Adipose tissue (tissue), 3 donors: ENCODE data around the gene LRRC8E. TPM values are rescaled to one million over a fixed set of nuclear protein-coding genes. Genes with fewer than 3 reads are reported as not detected.

Source experiments
- H3K27ac ChIP-seq: one replicate; pipeline ENCODE4 v1.5.1; 2013; ENCODE audit warnings: low read depth, low read length
- WGBS, 3 donors: extraction: QIAGEN DNeasy Blood & Tissue Kit; methylation state at CpG; one replicate each; pipeline ENCODE4 v1.1.7; 2013; 5-methylcytosine and 5-hydroxymethylcytosine counted together
- polyA plus RNA-seq, 3 donors: library from polyadenylated mRNA; stranded (reverse); fragments of 200-250 nt; gene quantifications; one replicate each; pipeline ENCODE4 v1.2.3, GENCODE V29; 2013
- donor health status: healthy with polysubstance abuse.
- donor health status: Bipolar disorder and iron deficiency.
- donor health status: healthy.

Gene LRRC8E
- polyA plus RNA-seq, 3 donors: 0.22 to 4.1 (median 0.61) TPM

DNA sequence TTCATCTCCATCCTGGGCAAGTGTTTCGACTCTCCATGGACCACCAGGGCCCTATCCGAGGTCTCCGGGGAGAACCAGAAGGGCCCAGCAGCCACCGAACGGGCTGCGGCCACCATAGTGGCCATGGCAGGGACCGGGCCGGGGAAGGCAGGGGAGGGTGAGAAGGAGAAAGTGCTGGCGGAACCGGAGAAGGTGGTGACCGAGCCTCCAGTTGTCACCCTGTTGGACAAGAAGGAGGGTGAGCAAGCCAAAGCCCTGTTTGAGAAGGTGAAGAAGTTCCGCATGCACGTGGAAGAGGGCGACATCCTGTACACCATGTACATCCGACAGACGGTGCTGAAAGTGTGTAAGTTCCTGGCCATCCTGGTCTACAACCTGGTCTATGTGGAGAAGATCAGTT is 10.7 kb downstream of the LRRC8E start:
- WGBS, 3 donors: 90 to 95% (median 95%) methylated on average over 16 of the region's 16 CpGs
- H3K27ac ChIP-seq: no peak overlapping the region

DNA sequence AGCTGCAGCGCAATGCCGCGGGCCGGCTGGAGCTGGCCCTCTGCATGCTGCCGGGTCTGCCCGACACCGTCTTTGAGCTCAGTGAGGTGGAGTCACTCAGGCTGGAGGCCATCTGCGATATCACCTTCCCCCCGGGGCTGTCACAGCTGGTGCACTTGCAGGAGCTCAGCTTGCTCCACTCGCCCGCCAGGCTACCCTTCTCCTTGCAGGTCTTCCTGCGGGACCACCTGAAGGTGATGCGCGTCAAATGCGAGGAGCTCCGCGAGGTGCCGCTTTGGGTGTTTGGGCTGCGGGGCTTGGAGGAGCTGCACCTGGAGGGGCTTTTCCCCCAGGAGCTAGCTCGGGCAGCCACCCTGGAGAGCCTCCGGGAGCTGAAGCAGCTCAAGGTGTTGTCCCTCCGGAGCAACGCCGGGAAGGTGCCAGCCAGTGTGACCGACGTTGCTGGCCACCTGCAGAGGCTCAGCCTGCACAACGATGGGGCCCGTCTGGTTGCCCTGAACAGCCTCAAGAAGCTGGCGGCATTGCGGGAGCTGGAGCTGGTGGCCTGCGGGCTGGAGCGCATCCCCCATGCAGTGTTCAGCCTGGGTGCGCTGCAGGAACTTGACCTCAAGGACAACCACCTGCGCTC is 11.6 kb downstream of the LRRC8E start:
- WGBS, 3 donors: 90 to 91% (median 91%) methylated on average over 34 of the region's 34 CpGs
- no peak overlapping the region for H3K27ac ChIP-seq

- WGBS, 3 donors: 79 to 88% (median 81%) methylated on average over 21 of the region's 21 CpGs
Measured at GRCh38 chr19:7900401-7900870, 12.1 kb downstream of the LRRC8E start.

GRCh38 chr19:7900931-7901330 is 12.6 kb downstream of the LRRC8E start:
- no peak overlapping the region for H3K27ac ChIP-seq
- 67 to 83% (median 77%) methylated on average over 3 of the region's 3 CpGs for WGBS, 3 donors

More at GRCh38 chr19:7900401-7900870, 12.1 kb downstream of the LRRC8E start:
- H3K27ac ChIP-seq: no peak overlapping the region

- WGBS, 3 donors: 83 to 94% (median 92%) methylated on average over 7 of the region's 7 CpGs
- no peak overlapping the region for H3K27ac ChIP-seq
Measured at GRCh38 chr19:7901337-7901736, 13.0 kb downstream of the LRRC8E start.

- H3K27ac ChIP-seq: no peak overlapping the region
- WGBS, 3 donors: 5 to 21% (median 10%) methylated on average over 20 of the region's 20 CpGs
Measured at GRCh38 chr19:7902796-7903243, 14.5 kb downstream of the LRRC8E start.

DNA sequence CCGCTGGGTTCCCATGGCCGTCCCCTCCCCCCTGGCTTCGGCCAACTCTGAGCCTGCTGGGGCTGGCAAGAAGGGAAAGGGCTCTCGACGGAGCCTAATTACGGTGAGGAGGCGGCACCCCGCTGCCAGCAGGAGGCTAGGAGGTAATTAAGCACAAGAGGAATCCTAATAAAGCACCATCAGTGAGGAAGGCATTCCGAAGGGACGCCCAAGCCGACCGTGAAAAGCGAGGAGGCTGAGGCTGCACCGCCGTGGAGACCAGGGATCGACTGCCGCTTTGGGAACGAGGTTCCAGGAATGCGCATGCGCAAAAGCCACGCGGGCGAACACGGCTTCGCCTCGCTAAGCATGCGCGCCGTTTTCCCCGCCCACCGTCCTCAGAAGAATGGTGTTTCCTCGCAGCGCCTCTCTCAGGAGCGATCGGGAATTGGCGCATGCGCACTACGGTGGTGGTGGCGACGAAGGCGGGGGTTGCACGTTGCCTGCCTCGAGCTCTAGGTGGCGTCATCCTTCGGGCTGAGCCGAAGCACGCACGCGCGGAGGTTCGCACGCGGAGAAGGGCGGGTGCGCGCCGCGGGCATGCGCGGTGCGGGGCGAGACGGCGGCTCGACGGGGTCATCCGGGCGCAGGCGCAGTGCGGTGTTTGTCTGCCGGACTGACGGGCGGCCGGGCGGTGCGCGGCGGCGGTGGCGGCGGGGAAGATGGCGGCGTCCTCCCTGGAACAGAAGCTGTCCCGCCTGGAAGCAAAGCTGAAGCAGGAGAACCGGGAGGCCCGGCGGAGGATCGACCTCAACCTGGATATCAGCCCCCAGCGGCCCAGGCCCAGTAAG is 15.1 kb downstream of the LRRC8E start, which contains the start of gene MAP2K7:
MAP2K7 (plus strand) TSS at position 634 of the 830 bp plus-strand sequence; CDS start at position 702, 68 bp downstream.
- WGBS, 3 donors: 0% methylated on average over 69 to 89 of the region's 89 CpGs
- H3K27ac ChIP-seq: no peak within 1 kb of the TSS

GRCh38 chr19:7904074-7905020 is 16.0 kb downstream of the LRRC8E start:
- no peak overlapping the region for H3K27ac ChIP-seq
- WGBS, 3 donors: 11 to 17% (median 13%) methylated on average over 36 to 57 of the region's 68 CpGs

DNA sequence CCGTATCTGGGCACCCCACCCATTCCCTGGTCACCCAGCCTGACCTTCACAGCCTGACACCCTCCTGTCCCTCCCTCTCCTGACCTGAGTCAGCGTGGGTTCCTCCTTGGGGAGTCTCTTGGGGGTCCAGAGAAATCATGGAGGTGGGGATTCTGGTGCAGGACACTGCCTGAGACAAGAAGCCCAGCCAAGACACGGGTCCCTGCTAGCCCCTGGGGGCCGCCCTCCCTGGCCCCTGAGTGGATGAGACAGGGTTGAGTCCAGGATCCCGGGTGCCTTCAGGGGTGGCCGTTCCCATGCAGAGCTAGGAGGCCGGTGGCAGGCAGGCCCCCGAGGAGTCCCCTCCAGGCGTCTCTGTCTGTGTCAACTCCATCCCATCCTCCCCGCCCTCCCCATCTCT is 17.0 kb downstream of the LRRC8E start:
- no peak overlapping the region for H3K27ac ChIP-seq
- WGBS, 3 donors: 68 to 72% (median 72%) methylated on average over 10 of the region's 10 CpGs

DNA sequence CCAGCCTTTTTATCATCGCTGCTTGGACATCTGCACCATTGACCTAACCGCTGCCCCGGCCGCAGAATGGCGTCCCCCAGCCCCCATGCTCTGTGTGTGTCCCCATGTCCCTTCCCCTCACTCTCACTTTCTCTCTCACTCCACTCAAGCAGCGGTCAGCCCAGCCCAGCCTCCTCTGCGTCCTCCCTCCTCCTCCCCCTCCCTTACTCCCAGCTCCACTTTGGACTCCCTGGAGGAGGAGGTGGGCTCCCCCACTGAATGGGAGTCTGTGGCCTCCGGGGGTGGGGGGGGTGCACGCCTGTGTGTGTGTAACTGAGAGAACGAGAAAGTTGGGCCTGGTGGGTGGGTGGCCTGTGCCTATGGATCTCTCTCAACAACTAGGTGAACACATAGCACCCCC is 17.5 kb downstream of the LRRC8E start:
- WGBS, 3 donors: 78 to 93% (median 91%) methylated on average over 10 of the region's 10 CpGs
- no peak overlapping the region for H3K27ac ChIP-seq

GRCh38 chr19:7907122-7907521 is 18.8 kb downstream of the LRRC8E start:
- 92 to 97% (median 94%) methylated on average over 18 to 19 of the region's 19 CpGs for WGBS, 3 donors
- no peak overlapping the region for H3K27ac ChIP-seq

DNA sequence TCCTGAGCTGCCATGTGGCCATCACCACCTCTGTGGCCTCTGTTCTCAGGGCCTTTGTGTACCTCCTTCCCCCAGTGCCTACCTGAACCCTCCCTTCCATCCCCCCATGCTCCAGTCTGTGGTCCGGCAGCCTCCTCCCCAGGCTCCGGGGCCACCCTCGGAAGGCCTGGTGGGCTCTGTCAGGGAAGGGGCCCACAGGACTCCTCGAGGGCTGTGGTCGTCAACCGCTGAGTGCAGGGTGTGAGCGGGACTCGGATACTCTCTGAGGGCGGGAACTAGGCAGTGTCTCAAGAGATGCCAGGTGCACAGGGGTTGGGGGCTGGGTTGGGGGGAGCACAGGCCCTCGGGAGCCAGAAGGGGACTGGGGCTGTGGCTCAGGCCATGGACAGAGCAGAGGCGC is 19.2 kb downstream of the LRRC8E start:
- 89 to 93% (median 92%) methylated on average over 11 of the region's 11 CpGs for WGBS, 3 donors
- H3K27ac ChIP-seq: no peak overlapping the region

DNA sequence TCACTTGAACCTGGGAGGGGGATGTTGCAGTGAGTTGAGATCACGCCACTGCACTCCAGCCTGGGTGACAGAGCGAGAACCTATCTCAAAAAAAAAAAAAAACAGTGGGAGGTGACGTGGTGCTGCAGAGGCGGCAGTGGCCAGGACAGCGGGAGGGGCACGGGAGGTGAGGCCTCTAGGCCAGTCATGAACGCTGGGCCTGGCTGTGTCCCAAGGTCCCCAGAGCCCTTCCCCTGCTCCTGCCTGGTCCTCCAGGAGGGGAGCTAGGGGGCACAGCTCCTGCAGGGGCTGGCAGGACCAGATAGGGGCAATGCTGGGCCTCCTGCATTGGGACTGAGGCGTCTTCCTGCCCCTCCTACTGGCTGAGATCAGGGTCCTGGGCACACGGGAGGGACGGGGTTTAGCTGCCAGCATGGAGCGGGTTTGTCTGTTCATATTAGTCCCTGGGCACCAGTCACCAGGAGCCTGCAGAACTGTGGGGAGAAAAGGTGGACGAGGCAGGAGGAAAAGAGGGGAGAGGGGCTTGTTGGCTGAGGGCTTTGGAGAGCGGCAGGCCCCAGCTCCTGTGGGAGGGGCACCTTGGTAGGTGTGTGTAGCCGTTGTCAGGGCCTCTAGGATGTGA is 19.9 kb downstream of the LRRC8E start:
- 76 to 87% (median 84%) methylated on average over 14 of the region's 14 CpGs for WGBS, 3 donors
- no peak overlapping the region for H3K27ac ChIP-seq

GRCh38 chr19:7908742-7909461 is 20.6 kb downstream of the LRRC8E start:
- no peak overlapping the region for H3K27ac ChIP-seq
- WGBS, 3 donors: 86 to 94% (median 88%) methylated on average over 16 to 19 of the region's 19 CpGs

DNA sequence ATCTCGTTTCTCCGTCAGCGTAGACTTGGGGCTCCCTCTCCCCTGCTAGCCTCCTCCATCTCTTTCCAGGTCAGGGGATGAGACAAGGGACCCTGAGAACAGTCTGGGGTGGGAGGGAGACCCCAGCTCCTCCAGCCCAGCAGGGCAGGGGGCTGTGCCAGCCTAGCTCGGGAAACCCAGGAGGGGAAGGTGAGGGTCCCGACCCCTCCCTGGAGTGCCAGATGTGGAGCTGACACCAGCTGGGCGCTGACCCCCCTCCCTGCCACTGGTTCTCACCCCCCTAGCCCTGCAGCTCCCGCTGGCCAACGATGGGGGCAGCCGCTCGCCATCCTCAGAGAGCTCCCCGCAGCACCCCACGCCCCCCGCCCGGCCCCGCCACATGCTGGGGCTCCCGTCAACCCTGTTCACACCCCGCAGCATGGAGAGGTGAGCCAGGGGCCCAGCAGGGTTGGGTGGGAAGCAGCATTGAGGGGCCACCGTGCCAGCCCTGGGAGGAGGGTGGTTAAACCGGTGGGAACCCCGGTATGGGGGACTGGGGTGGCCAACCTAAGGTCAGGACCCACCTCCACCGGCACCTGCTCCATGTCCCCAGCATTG is 21.3 kb downstream of the LRRC8E start:
- H3K27ac ChIP-seq: no peak overlapping the region
- 92 to 96% (median 95%) methylated on average over 12 to 21 of the region's 21 CpGs for WGBS, 3 donors

DNA sequence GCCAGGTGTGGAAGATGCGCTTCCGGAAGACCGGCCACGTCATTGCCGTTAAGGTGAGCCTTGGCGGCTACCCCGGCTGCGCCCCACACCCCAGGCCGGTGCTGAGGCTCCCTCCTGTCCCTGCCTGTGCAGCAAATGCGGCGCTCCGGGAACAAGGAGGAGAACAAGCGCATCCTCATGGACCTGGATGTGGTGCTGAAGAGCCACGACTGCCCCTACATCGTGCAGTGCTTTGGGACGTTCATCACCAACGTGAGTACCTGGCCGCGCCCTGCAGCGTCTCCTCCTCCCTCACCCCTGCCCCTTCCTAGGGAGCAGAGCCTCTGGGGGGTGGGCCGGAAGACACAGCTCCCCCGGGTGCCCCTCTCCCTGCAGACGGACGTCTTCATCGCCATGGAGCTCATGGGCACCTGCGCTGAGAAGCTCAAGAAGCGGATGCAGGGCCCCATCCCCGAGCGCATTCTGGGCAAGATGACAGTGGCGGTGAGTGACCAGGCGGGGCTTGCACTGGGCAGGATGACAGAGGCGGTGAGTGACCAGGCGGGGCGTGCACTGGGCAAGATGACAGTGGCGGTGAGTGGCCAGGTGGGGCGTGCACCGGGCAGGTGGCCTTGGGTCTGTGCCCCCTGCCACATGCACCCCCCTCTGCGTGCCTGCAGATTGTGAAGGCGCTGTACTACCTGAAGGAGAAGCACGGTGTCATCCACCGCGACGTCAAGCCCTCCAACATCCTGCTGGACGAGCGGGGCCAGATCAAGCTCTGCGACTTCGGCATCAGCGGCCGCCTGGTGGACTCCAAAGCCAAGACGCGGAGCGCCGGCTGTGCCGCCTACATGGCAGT is 22.2 kb downstream of the LRRC8E start:
- H3K27ac ChIP-seq: no peak overlapping the region
- WGBS, 3 donors: 91 to 93% (median 93%) methylated on average over 50 to 54 of the region's 54 CpGs
